ENCODE data around the gene PVR.
"Not testable (repeated sequence)": the region's sequence is repeated elsewhere in the genome, so short reads cannot be mapped to it uniquely, and the experiment has no call there.

The PVR gene

GRCh38 chr19:44648631-44649251 lies 5.0 kb downstream of the PVR start:
- peak; percentile 69 for DNase-seq

GRCh38 chr19:44649578-44650145 lies 6.0 kb downstream of the PVR start:
- no peak for DNase-seq

GRCh38 chr19:44653343-44653742 lies 9.6 kb downstream of the PVR start:
- no peak for DNase-seq

- peak; percentile 81 for DNase-seq
Measured at GRCh38 chr19:44653977-44654774, 10.5 kb downstream of the PVR start.

- DNase-seq, result peak; percentile 49
Measured at GRCh38 chr19:44657211-44657921, 13.7 kb downstream of the PVR start.

GRCh38 chr19:44658069-44658733 lies 14.5 kb downstream of the PVR start:
- no peak for DNase-seq

- DNase-seq, result no peak
Measured at GRCh38 chr19:44660081-44660480, 16.4 kb downstream of the PVR start.

- DNase-seq, result no peak
Measured at GRCh38 chr19:44661205-44661604, 17.5 kb downstream of the PVR start.

GRCh38 chr19:44661904-44662303 lies 18.2 kb downstream of the PVR start:
- no peak for DNase-seq

- DNase-seq, result no peak
Measured at GRCh38 chr19:44662691-44663385, 19.1 kb downstream of the PVR start.

- DNase-seq, result no peak
Measured at GRCh38 chr19:44663996-44664395, 20.3 kb downstream of the PVR start.

- DNase-seq, result no peak
Measured at GRCh38 chr19:44664976-44665375, 21.3 kb downstream of the PVR start.

GRCh38 chr19:44666852-44667556 lies 23.3 kb downstream of the PVR start:
- no peak for DNase-seq

- no peak for DNase-seq
Measured at GRCh38 chr19:44668985-44669764, 25.5 kb downstream of the PVR start.

- DNase-seq, result not testable (repeated sequence)
Measured at GRCh38 chr19:44670027-44670426, 26.3 kb downstream of the PVR start.

GRCh38 chr19:44671400-44671799 lies 27.7 kb downstream of the PVR start, which contains the start of gene CEACAM19:
TSS of gene CEACAM19 (plus strand) at chr19:44671482. CDS start at chr19:44671932, 450 bp downstream.
- no peak for DNase-seq

GRCh38 chr19:44672226-44672625 lies 28.5 kb downstream of the PVR start:
- DNase-seq, result no peak

- no peak for DNase-seq
Measured at GRCh38 chr19:44673510-44673909, 29.8 kb downstream of the PVR start.

- DNase-seq, result no peak
Measured at GRCh38 chr19:44675521-44675920, 31.8 kb downstream of the PVR start.

GRCh38 chr19:44677019-44677811 lies 33.5 kb downstream of the PVR start:
- DNase-seq, result peak; percentile 62

Measured in inflammatory macrophage treated with lipopolysaccharide for 4 hours (primary cell).